ENCODE measurements around the gene CNGA2. TPM values are rescaled to one million over a fixed set of nuclear protein-coding genes. Genes with fewer than 3 reads are reported as not detected.

Gene CNGA2
- total and polyA plus RNA-seq, 9 of the 15 experiments (the other 6 are each of a cell fraction or from before 2014, with no cell fraction given) = not detected

GRCh38 chrX:151750511-151750910, 16.0 kb downstream of the CNGA2 start:
- intact Hi-C loops (cut with micrococcal nuclease) = no loop called here
- POLR2A ChIA-PET = interaction anchor here (0.6 kb wide), 1 partner anchor 367 kb away, joined by 3 read pairs; no protein-coding TSS in a partner anchor

GRCh38 chrX:151752847-151753246, 18.3 kb downstream of the CNGA2 start:
- no peaks in the 10 kb centered on the region; a peak in 1 of 5 replicates for H3K27me3 ChIP-seq (ENCODE audit: control insufficient read depth in 2 of 2, insufficient read depth in 2 of 2, low read length in 2 of 2)

More at GRCh38 chrX:151750511-151750910, 16.0 kb downstream of the CNGA2 start:
- no peaks in the 10 kb centered on the region; a peak in 2 of 5 replicates for H3K27me3 ChIP-seq (ENCODE audit: control insufficient read depth in 2 of 2, insufficient read depth in 2 of 2, low read length in 2 of 2)
- WGBS (ENCODE audit: insufficient coverage, low coverage, missing lambda C conversion rate) = 47% methylated on average over 5 of the region's 5 CpGs
- BruUV-seq (replicated peaks) = no TSS peak
- no peak overlapping the region for H3K9ac ChIP-seq (ENCODE audit: insufficient read depth in 1 of 2, low read depth in 2 of 2, low read length in 2 of 2)
- no peaks in the 10 kb centered on the region for H3K9me3 ChIP-seq (replicated peaks; ENCODE audit: control insufficient read depth, insufficient read depth, low read depth, low read length)
- no peaks in the 10 kb centered on the region for H3K9me1 ChIP-seq (ENCODE audit: control insufficient read depth, insufficient read depth, low read length)
- H3K4me1 ChIP-seq (replicated peaks in 1 of 2; ENCODE audit: control insufficient read depth in 2 of 2, insufficient read depth in 2 of 2, low read length in 2 of 2) = peaks cover 0 to 6% of the 10 kb centered on the region in 2 experiments; a peak in 2 of 5 replicates
- no peak overlapping the region for H3K4me2 ChIP-seq (ENCODE audit: insufficient read depth, low read length)
- DNase-seq (ENCODE audit: extremely low read depth in 1 of 4, low spot score in 3 of 4) (no peak), ATAC-seq (no peak), FAIRE-seq (no peak)
- no peaks in the 10 kb centered on the region for H3K79me2 ChIP-seq (ENCODE audit: control insufficient read depth, insufficient read depth, low read length)
- CTCF ChIA-PET (ENCODE audit: low intra/inter-chr PET ratio) = interaction anchor here (1.1 to 2.0 kb wide), 2 partner anchors 885 to 1067 kb away, joined by 3 to 9 read pairs; no protein-coding TSS in a partner anchor
- in situ Hi-C loops (cut with MboI) = loop anchor here (5.0 kb wide), 2 partner anchors 892 to 1072 kb away; no protein-coding TSS in a partner anchor
- TF ChIP-seq CREBBP (IDR thresholded peaks at IDR 0.05; ENCODE audit: low read depth, low read length) = no peak
- no peak for TF ChIP-seq ZNF79 (CRISPR knock-in tag; IDR thresholded peaks at IDR 0.05; ENCODE audit: low read depth)
- no peak overlapping the region for H3K27ac ChIP-seq (ENCODE audit: extremely low read depth, low read depth, low read length)
- no peak overlapping the region for H2AFZ ChIP-seq (ENCODE audit: low read depth, low read length)
- H4K20me1 ChIP-seq (replicated peaks; ENCODE audit: control insufficient read depth, insufficient read depth, low read length) = no peaks in the 10 kb centered on the region
- no peaks in the 10 kb centered on the region for H3K36me3 ChIP-seq (ENCODE audit: control insufficient read depth, insufficient read depth, low read length)
- no peak overlapping the region for H3K4me3 ChIP-seq

More at GRCh38 chrX:151752847-151753246, 18.3 kb downstream of the CNGA2 start:
- Histone ChIP-seq H3K27ac (ENCODE audit: extremely low read depth, low read depth, low read length) (no peak overlapping the region), H3K4me1 (replicated peaks in 1 of 2; ENCODE audit: control insufficient read depth in 2 of 2, insufficient read depth in 2 of 2, low read length in 2 of 2) (peaks cover 0 to 6% of the 10 kb centered on the region in 2 experiments; a peak in 2 of 5 replicates), H3K9ac (ENCODE audit: insufficient read depth in 1 of 2, low read depth in 2 of 2, low read length in 2 of 2) (no peak overlapping the region), H3K36me3 (ENCODE audit: control insufficient read depth, insufficient read depth, low read length) (no peaks in the 10 kb centered on the region), H4K20me1 (replicated peaks; ENCODE audit: control insufficient read depth, insufficient read depth, low read length) (no peaks in the 10 kb centered on the region), H3K4me2 (ENCODE audit: insufficient read depth, low read length) (no peak overlapping the region), H3K9me3 (replicated peaks; ENCODE audit: control insufficient read depth, insufficient read depth, low read depth, low read length) (no peaks in the 10 kb centered on the region), H3K9me1 (ENCODE audit: control insufficient read depth, insufficient read depth, low read length) (no peaks in the 10 kb centered on the region), H3K79me2 (ENCODE audit: control insufficient read depth, insufficient read depth, low read length) (no peaks in the 10 kb centered on the region), H2AFZ (ENCODE audit: low read depth, low read length) (no peak overlapping the region), H3K4me3 (no peak overlapping the region)
- no TSS peak for BruUV-seq (replicated peaks)
- FAIRE-seq (no peak), ATAC-seq (no peak), DNase-seq (ENCODE audit: extremely low read depth in 1 of 4, low spot score in 3 of 4) (no peak)
- TF ChIP-seq HDAC1 (IDR thresholded peaks at IDR 0.05) (no peak), BCOR (IDR thresholded peaks at IDR 0.05) (no peak)
- ChIA-PET POLR2A (interaction anchor here (0.6 to 0.7 kb wide), 3 partner anchors 382 to 1170 kb away, joined by 3 to 4 read pairs (median 4); no protein-coding TSS in a partner anchor), CTCF (ENCODE audit: low intra/inter-chr PET ratio) (interaction anchor here (0.6 to 1.9 kb wide), 4 partner anchors 590 to 884 kb away, joined by 3 to 9 read pairs (median 3); no protein-coding TSS in a partner anchor)
- intact Hi-C loops (cut with micrococcal nuclease) = loop anchor here (1.0 to 2.0 kb wide), 3 partner anchors 879 to 1064 kb away; partner anchors contain the start of gene GABRQ
- 0% methylated on average over 5 of the region's 5 CpGs for WGBS (ENCODE audit: insufficient coverage, low coverage, missing lambda C conversion rate)
- in situ Hi-C loops (cut with MboI) = loop anchor here (5.0 kb wide), 2 partner anchors 889 to 1069 kb away; no protein-coding TSS in a partner anchor

All from K562 (cell line).